ENCODE results near the gene TTN.

DNA sequence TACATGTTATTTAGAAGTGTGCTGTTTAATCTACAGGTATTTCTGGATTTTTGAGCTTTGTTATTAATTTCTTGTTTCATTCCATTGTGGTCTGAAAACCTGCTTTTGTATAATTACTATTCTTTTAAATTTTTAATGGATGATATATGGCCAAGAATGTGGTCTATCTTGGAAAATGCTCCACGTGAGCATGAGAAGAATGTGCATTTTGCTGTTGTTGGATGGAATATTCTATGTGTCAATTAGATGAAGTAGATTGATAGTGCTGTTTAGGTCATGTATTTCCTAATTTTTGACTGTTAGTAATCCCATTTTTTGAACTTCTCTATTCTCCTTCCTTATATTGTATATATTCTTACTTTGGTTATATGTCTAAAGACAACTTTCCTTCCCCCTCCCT lies 19.9 kb upstream of the TTN start:
- no peak for TF ChIP-seq POLR2AphosphoS5 (IDR thresholded peaks at IDR 0.05; ENCODE audit: low read depth, low read length)
- TF ChIP-seq, protein P1, sequence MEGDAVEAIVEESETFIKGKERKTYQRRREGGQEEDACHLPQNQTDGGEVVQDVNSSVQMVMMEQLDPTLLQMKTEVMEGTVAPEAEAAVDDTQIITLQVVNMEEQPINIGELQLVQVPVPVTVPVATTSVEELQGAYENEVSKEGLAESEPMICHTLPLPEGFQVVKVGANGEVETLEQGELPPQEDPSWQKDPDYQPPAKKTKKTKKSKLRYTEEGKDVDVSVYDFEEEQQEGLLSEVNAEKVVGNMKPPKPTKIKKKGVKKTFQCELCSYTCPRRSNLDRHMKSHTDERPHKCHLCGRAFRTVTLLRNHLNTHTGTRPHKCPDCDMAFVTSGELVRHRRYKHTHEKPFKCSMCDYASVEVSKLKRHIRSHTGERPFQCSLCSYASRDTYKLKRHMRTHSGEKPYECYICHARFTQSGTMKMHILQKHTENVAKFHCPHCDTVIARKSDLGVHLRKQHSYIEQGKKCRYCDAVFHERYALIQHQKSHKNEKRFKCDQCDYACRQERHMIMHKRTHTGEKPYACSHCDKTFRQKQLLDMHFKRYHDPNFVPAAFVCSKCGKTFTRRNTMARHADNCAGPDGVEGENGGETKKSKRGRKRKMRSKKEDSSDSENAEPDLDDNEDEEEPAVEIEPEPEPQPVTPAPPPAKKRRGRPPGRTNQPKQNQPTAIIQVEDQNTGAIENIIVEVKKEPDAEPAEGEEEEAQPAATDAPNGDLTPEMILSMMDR (IDR thresholded peaks at IDR 0.05) = no peak
- no peak for TF ChIP-seq SIN3A (IDR thresholded peaks at IDR 0.05; ENCODE audit: borderline replicate concordance, insufficient read depth, low read depth, low read length)

Data from Panc1 (cell line).